Medulla oblongata (tissue), 1 donor: ENCODE data around the gene CCDC85C.

Source experiments
- DNase-seq: peaks from one replicate; pipeline ENCODE4 v3.0.0-alpha.2; 2015; ENCODE audit errors: extremely low spot score

The CCDC85C gene

DNA sequence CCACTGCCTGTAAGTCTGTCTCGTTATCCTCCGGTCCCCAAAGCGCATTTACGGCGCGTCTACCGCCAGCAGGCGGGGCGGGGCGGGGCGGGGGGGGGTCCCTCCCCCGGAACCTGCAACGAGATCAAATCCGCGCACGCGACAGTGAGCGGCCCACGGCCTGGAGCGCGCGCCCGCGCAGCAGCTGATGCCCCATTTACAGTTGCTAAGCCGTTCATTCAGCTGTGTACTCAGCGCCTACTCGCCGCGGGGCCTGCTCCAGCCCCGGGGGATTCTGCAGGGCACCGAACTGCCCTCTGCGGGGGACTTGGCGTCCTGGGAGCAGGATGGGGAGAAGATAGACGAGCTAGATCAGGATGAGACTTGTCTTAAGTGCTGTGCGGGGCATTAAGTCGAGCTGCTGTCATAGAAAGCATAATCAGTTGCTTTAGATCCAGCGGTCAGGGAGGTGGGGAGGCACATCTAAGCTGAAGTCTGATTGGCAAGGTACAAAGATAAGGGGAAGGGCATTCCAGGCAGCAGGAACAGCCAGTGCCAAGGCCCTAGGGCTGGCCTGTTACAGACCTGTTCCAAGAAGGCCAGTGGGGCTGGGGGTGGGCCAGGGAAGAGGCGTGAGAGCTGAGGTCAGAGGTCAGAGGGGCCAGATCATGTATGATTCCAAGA, 1.4 kb upstream of the CCDC85C start:
- DNase-seq = peak; percentile 44

DNA sequence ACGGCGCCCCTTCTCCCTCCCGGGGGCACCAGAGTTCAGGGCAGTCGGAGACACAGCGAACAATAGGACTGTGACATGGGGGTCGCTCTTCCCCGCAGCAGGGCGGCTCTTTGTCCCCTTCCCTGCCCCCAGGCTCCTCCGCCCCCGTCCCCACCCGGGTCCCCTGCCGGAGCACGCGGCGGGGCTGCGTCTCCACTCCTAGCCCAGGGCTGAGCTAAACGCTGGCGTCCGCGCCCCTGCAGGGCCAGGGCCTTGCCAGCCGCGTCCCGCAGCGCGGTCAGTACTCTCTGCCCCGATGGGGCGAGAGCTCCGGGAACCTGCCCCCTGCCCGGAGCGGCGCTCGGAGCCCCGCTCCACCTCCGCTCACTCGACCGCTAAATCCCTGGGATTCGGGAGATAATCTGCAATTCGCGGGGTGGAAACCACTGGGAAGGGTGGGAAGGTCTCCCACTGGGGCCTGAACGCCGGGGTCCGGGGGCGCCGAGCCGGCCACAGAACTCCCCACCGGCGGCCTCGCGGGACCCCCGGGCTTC, 825 bp upstream of the CCDC85C start:
- DNase-seq = no peak

DNA sequence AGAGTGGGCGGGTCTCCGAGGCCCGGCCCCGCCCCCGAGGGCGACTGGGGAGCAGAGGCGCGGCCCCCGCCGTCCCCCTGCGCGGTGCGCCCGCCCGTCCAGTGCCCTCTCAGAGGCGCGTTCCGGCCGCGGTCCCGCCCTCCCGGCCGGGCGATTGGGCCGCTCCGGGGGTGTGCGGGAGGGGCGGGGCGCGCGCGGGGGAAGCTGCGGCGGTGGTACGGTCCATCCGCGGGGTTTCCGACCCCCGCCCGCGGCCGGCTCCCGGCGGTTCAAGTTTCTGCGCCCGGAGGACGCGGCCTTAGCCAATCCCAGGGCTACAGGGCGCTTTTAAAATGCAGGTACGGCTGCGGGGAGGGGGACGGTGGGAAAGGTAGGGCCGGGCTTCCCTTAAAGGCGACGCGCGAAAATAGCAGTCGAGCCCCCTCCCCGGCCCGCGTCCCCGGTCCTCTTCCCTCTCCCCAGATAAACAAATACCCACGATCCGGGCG, 315 bp upstream of the CCDC85C start:
- DNase-seq = peak; percentile 98

DNA sequence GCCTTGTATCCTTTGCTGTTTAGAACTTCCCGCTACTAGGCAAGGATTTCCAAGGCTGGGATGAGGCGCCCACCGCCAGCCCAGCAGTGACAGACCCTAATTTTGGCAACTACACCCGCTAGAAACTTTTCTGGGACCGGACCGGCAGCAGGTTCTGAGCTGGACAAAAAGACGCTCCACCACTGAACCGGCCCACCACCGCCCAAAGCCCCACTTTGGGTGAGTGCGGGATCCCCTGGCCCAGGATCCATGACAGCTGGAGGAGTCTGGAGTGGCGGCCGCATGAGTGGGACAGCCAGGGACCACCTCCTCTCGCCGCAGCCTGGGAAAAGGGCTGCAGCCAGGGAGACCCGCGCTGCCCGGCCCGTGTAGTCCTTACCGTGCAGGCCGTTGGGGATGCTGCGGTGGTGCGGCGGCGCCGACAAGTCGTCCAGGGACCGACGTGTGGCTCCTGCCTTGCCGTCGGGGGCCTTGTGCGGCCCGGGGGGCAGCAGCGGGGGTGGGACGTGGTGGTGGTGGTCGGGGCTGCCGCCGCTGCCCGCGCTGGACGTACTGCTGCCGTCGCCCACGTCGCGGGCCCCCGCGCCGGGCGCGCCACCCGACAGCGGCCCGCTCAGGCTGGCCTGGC, 1.1 kb downstream of the CCDC85C start:
- no peak for DNase-seq

DNA sequence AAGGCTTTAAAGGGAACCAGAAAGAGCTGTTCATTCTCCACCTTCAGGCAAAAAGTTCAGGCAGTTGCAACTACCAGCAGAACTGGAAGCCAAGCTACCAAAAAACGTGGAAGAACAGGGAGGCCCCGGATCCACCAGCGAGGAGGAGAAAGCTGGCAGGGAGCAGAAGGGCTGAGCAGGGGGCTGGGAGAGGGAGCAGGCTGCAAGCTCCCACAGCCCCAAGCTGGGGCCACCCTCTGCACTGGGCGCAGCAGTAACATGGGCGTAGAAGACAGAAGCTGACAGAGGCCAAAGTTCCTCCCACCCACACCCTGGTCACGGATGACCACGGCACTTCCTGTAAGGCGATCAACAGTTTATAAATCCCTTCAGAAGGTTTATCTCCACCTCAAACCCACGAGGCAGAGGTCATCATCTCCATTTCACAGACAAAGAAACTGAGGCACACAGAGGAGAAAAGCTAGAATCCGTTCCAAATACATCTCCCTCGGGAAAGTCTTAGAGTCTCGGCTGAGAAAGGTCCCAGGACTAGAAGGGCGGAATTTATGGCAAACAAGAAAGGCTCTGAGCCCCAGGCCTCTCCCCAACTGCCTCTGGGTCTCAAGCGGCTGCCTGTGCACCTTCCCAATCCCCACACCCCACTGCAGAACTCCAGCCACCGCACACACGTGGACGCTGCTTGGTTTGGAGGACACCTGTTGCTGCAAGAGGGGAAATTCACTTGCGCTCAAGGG, 1.8 kb downstream of the CCDC85C start:
- no peak for DNase-seq

DNA sequence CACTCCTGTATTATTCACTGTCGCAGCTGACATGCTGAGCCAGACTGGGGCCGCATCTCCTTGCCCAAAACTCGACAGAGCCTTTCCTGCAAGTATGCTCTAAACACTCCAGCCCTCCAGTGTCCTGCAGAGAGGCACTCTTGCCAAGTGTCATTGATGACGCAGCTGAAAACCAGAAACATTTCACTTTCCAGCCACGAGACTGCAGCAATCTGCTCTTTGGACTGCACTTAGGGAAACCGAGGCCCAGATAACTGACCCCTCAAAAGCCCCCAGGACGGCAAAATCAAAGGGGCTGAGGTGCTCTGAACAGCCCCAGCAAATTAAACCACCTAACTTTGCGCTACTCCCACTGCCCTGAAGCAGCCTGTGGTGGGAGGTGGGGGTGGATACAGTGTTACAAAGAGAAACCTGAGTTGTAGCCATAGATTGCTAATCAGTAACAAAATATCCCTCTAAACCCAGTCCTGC, 2.6 kb downstream of the CCDC85C start:
- peak; percentile 70 for DNase-seq

DNA sequence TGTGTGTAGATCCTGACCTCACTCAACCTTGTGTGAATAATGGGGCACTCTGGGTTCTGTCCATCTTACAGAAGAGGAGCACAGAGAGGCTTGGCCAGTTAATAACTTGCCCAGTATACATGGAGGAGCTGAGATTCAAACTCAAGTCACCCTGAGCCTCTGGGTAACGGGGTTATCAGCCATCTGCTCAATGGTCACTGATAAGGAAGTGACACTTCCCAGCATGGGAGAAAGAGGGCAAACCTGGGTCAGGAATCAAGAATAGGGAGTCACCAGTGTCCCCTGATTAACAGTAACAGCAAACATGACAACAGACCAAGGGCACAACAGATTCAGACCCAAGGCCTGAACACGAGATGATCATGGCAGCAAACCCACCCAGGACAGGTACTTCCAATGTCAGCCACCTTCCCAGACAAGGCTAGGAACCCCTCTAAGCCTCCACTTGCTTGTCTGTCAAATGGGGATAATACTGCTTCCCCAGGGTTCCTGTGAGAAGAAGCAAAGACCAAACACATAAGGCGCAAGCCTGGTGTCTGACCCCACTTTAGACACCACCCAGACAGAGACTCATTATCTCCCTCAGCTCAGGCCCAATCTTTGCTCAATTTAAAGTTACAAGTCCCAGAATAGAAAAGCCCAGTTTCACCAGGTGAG, 3.6 kb downstream of the CCDC85C start:
- no peak for DNase-seq

DNA sequence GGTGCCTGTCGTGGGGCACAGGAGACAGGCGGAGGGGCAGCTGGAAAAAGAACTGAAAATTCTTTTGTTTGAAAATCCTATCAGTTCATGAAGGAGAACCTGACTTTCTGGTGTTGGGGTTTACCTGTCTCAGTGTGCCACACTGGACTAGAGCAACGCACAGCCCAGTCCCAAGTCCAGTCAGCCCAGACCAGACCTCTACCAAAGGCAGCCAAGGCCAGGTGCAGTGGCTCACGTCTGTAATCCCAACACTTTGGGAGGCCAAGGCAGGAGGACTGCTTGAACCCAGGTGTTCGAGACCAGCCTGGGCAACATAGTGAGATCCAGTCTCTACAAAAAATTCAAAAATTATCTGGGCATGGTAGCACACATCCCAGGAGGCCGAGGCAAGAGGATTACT, 4.6 kb downstream of the CCDC85C start:
- DNase-seq = no peak

DNA sequence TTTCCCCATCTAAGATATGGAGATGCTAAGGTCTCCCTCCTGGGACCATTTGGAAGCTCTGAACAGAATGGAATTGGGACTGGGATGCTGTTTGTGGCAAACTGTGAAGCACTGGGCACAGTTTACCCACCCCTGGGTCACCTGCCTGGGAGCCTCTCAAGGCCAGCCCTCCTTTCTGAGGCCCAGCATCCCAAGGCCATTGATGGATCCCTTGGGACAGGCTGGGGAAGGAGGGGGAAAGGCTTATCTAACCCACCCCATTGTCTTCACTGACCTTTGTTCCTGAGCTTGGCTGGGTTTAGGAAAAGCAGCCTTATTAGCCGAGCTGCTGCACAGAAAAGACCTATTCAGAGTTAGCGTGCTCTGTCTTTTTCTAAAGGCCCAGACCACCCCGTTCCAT, 5.2 kb downstream of the CCDC85C start:
- peak; percentile 74 for DNase-seq

DNA sequence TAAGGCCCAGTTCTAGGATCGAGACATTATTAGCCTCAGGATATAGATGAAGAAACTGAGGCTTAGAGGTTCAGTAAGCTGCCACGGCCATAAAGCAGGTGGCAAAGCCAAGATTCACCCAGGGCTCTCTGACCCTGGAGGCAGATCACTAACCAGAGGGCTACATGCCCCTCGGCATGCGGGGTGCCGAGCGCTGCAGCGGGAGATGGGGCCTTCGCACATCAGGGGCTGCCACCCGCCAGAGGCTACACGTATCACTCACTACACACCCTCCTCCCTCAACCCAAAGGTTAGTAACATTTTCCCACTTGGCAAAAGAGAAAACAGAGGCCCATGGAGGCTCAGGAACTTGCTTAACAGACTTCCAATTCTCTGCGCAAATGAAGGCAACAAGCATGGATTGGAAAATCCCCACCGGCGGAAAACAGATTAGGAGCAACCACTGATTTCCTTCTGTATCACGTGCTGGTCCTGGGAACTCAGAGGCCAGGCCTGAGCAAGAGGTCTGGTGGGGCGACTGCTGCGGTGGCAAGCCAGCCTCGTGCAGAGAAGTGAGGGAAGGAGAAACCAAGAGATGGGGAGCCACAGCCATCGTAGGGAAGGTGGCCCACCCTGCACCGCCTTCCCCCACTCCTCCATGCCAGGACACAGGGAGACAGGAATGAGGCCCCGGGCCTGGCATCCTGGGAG, 6.0 kb downstream of the CCDC85C start:
- no peak for DNase-seq

DNA sequence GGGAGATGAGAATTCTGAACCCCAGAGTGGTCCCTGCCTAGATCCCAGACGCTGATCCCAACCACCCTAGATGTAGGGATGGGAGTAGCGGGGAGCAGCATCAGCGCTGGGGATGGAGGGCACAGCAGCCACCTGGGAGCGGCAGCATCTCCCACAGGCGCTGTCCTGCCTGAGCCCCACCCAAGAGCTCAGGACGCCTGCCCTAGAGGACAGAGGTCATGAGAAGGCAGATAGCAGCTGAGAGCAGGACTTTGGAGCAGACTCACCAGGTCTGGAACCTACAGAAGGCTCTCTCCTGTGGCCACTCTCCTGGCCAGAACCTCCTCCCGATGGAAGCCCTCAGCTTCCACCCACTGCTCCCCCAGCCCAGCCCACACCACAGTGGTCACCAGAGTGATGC, 7.2 kb downstream of the CCDC85C start:
- DNase-seq = no peak

DNA sequence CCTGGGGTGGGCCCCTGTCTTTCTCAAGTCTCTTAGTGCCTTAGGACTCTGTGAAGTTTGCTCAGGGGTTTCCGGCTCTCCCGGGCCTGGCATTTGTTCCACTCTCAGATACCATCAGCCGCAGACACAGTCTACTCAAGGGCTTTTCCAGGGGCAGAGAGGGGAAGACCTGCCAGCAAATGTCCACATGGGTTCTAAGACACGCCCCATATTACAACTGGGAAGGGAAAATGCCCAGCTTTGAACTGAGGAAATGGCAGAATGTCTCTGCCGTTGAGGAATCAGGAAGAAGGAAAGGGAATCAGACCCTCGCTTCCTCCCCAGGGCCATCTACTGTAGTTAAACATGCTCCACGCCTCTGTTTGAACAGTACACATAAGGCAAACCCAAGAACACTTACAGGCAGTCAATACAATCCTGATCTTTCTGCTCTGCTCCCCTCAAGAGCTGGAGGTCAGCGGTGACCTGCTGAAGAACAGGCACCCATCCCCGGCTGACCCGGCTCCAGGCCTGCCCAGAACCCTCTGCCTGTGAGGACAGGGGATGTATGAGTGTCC, 7.9 kb downstream of the CCDC85C start:
- DNase-seq = peak; percentile 47

DNA sequence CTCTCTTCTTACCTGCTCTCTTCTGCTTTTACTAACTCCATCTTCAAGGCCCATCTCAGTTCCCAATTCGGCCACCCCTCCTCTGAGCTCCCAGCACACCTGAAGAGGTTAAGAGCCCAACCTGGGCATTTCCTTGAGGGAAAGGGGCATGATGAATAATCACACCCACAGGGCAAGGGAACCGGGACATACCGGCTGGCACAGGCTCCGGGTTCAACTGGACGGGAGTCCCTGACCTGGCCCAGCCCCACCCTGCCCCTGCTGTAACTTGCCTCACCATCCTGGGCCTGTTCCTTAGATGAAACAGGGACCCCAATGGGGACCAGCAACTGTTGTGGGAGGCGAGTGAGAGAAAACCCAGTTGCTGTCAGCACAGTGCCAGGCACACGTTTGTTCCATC, 8.5 kb downstream of the CCDC85C start:
- DNase-seq = no peak

DNA sequence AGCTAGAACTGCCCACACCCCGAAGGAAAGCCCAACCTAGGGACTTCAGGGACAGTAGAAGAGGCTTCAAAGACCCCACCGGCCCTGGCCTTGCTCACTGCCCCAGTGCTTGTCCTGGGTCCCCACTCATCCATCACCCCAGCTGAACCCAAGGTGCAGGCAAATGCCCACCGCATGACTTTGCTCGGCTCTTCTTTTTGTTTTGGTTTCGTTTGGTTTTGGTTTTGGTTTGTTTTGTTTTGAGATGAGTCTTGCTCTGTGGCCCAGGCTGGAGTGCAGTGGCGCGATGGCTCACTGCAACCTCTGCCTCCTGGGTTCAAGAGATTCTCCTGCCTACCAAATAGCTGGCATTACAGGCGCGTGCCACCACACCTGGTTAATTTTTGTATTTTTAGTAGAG, 9.0 kb downstream of the CCDC85C start:
- no peak for DNase-seq

DNA sequence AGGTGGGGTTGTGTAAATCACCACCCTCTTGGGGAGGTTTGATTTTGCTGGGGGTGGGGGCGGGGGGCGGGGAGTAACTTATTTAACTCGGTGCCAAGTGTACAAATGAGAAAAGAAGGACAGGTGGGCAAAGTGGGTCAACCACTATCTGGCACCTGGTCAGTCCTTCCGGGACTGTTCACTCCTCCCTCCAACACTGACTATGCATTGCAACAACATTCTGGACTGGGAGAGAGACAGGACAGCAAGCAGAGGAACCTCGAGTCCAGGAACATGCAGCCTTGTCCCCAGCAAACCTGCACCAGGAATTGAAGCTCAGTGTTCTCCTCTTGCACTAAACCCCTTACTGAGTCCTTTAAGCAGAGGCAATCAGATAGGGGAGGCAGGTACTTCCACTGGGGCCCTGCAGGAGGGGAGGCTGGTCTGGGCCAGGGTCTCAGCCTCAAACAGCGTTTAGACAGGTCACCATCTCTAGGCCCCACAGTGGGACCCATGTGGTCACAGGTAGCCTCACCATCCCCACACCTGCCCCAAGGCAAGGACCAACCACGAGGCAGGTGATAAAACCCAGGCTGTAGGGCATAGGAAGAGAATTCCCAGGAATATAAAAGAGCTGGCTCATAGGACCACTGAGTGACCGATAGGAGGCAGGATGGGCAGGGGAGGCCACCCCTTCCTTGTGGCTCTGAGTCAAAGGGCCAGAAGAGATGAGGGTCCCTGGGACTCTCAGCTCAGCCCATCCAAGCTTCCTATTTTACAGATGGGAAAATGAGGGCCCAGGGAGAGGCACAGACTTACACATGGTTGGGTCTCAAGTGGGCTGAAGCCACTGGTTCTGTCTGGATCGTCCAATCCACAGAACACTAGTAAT, 9.8 kb downstream of the CCDC85C start:
- no peak for DNase-seq

DNA sequence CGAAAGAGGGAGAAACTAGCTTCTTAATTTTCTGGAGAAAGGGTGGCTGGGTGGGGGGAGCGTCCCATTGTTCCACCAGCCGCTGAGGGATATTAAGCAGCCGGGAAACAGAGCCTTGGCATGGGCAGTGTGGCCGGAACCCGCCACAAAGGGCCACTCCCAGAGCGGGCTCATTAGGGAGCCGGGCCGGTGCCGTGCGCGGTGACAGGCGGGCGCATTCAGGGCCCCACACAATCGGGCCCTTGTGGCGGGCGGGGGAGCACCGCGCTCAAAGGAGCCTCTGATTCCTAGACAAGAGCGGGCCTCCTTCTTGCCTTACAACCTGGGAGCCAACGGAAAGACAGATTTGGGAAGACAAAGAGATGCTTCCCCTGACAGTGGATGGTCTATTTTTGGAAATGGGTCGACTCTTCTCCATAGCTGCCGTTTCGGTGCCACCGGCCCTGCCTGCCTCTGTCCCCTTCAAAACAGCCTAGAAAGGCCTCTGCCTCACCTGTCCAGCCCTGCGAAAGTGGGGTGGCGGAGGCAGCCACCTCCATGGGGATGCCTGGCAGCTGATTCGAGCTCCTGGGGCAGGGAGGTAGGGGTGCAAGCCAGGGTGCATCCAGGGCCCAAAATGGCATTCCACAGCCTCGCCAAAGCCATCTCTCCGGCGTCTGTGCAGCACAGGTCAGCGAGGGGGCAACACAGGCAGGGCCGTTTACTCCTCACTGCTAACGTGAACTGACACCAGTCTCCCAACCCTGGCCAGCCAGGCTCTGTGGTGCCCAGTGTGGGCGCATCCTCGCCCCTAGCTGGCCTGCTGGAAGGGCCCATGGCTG, 10.9 kb downstream of the CCDC85C start:
- DNase-seq = peak; percentile 86

DNA sequence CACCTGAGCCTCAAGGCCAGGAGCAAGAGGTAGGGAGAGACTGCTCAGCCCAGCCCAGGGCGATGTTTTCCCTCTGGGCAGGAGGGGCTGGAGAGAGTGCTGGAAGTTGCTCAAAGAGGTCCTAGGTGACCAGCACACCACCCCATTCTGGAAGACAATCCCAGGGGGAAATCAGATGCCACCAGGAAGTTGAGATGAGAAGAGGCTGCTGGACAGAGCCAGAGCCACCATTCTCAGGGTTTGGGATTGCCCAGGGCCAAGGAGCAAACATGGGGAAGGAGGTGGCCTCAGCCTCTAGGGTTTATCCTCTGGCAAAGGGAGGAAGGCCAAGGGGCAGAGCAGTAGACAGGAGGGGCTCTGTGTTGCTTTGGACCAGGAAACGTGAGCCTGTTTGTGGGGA, 11.6 kb downstream of the CCDC85C start:
- no peak for DNase-seq

DNA sequence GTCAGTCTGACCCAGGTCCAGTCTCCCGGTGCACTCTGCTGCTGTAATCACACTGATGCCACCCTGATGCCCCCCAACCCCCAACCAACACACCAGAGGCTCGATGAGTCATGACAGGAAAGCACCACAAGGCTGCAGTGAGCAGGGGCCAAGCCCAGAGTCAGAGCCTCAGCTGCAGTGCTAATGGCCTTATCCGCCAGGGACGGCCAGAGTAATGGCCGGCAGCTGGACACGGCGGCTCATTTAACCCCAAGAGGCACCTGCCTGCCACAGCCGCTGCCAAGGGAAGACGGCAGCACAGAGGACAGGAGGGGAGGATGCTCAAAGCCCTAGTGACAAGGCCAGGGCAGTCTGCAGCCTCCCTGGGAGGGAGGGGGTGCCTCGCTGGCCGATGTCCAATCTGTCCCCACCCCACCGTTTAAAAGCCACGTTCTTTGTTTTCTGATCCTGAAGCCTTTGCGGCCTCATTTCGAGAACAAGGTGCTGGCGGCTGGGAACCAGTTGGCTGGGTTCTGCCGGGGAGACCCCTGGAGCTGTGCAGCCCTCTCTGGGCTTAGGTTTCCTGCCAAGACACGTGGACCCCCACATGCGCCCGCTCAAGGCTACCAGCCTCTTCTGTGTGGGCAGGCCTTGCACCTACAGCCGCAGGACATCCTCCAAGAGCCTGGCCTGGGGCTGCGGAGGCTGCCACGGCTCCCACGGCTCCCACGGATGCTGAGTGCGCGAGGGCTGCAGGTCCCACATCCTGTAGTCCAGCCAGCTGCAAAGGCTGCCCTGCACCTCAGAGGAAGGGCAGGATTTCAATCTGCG, 13.1 kb downstream of the CCDC85C start:
- peak; percentile 53 for DNase-seq
